Measurements from ENCODE around the gene PJA1.

DNA sequence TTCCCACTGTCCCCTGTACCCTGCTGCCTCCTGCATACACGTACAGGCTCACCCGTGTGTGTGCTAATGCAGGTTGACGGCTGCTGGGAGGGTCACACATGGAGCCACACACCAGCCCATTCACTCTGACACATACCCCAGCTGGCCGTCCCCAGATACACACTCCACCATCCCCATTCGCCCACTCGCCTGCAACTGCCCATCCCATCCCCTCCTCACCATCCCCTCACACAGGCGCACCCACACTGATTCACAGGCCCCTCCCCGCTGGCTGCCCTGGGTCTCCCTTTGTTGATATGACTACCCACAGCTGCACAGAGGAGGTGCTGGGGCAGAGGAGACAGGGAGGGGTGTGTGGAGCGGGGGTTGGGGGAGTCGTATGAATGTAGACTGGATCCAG lies 25.7 kb downstream of the PJA1 start:
- TF ChIP-seq EP300 (IDR thresholded peaks at IDR 0.05; ENCODE audit: borderline replicate concordance), result no peak
- no peak for TF ChIP-seq TCF12 (IDR thresholded peaks at IDR 0.05; ENCODE audit: low read depth)
- TF ChIP-seq CEBPB (IDR thresholded peaks at IDR 0.05), result no peak
- no peak for TF ChIP-seq YY1 (IDR thresholded peaks at IDR 0.05; ENCODE audit: low read depth)
- TF ChIP-seq, protein P1, sequence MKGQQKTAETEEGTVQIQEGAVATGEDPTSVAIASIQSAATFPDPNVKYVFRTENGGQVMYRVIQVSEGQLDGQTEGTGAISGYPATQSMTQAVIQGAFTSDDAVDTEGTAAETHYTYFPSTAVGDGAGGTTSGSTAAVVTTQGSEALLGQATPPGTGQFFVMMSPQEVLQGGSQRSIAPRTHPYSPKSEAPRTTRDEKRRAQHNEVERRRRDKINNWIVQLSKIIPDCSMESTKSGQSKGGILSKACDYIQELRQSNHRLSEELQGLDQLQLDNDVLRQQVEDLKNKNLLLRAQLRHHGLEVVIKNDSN (IDR thresholded peaks at IDR 0.05), result no peak
- TF ChIP-seq TAF1 (IDR thresholded peaks at IDR 0.05; ENCODE audit: low read depth), result no peak
- TF ChIP-seq RAD21 (IDR thresholded peaks at IDR 0.05; ENCODE audit: low read depth), result no peak
- TF ChIP-seq, protein P2, sequence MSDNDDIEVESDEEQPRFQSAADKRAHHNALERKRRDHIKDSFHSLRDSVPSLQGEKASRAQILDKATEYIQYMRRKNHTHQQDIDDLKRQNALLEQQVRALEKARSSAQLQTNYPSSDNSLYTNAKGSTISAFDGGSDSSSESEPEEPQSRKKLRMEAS (IDR thresholded peaks at IDR 0.05), result no peak
- TF ChIP-seq, protein P3, sequence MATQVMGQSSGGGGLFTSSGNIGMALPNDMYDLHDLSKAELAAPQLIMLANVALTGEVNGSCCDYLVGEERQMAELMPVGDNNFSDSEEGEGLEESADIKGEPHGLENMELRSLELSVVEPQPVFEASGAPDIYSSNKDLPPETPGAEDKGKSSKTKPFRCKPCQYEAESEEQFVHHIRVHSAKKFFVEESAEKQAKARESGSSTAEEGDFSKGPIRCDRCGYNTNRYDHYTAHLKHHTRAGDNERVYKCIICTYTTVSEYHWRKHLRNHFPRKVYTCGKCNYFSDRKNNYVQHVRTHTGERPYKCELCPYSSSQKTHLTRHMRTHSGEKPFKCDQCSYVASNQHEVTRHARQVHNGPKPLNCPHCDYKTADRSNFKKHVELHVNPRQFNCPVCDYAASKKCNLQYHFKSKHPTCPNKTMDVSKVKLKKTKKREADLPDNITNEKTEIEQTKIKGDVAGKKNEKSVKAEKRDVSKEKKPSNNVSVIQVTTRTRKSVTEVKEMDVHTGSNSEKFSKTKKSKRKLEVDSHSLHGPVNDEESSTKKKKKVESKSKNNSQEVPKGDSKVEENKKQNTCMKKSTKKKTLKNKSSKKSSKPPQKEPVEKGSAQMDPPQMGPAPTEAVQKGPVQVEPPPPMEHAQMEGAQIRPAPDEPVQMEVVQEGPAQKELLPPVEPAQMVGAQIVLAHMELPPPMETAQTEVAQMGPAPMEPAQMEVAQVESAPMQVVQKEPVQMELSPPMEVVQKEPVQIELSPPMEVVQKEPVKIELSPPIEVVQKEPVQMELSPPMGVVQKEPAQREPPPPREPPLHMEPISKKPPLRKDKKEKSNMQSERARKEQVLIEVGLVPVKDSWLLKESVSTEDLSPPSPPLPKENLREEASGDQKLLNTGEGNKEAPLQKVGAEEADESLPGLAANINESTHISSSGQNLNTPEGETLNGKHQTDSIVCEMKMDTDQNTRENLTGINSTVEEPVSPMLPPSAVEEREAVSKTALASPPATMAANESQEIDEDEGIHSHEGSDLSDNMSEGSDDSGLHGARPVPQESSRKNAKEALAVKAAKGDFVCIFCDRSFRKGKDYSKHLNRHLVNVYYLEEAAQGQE (IDR thresholded peaks at IDR 0.05; ENCODE audit: low read depth), result no peak
- TF ChIP-seq FOXM1 (IDR thresholded peaks at IDR 0.05; ENCODE audit: borderline replicate concordance, low read depth), result no peak
- no peak for TF ChIP-seq NFIC (IDR thresholded peaks at IDR 0.05)
- TF ChIP-seq ZBTB7A (IDR thresholded peaks at IDR 0.05; ENCODE audit: low read depth), result no peak
- no peak for TF ChIP-seq EGR1 (IDR thresholded peaks at IDR 0.05)
